ENCODE data around the gene TBCD.
A peak's percentile ranks its signal among the peaks of the same experiment; 100 is the strongest.
"Not testable (repeated sequence)": the region's sequence is repeated elsewhere in the genome, so short reads cannot be mapped to it uniquely, and the experiment has no call there.

Gene TBCD

GRCh38 chr17:82767041-82767754 is 15.3 kb downstream of the TBCD start:
- no peak for DNase-seq

- no peak for DNase-seq
Observed at GRCh38 chr17:82769041-82769440, 17.2 kb downstream of the TBCD start.

- DNase-seq, result no peak
Observed at GRCh38 chr17:82772026-82772425, 20.2 kb downstream of the TBCD start.

- DNase-seq, result not testable (repeated sequence)
Observed at GRCh38 chr17:82774456-82774855, 22.6 kb downstream of the TBCD start.

- peak; percentile 75 for DNase-seq
Observed at GRCh38 chr17:82775001-82775823, 23.3 kb downstream of the TBCD start.

- DNase-seq, result no peak
Observed at GRCh38 chr17:82776454-82776853, 24.6 kb downstream of the TBCD start.

- not testable (repeated sequence) for DNase-seq
Observed at GRCh38 chr17:82777778-82778375, 26.0 kb downstream of the TBCD start.

- DNase-seq, result no peak
Observed at GRCh38 chr17:82779541-82779940, 27.7 kb downstream of the TBCD start.

- DNase-seq, result no peak
Observed at GRCh38 chr17:82780195-82780594, 28.3 kb downstream of the TBCD start.

- DNase-seq, result no peak
Observed at GRCh38 chr17:82780971-82781893, 29.4 kb downstream of the TBCD start.

GRCh38 chr17:82781894-82782274 is 30.0 kb downstream of the TBCD start:
- DNase-seq, result peak; percentile 92

- no peak for DNase-seq
Observed at GRCh38 chr17:82782657-82783207, 30.9 kb downstream of the TBCD start.

GRCh38 chr17:82783498-82783897 is 31.6 kb downstream of the TBCD start:
- DNase-seq, result no peak

- DNase-seq, result not testable (repeated sequence)
Observed at GRCh38 chr17:82785581-82785980, 33.7 kb downstream of the TBCD start.

- peak; percentile 64 for DNase-seq
Observed at GRCh38 chr17:82786427-82786826, 34.6 kb downstream of the TBCD start.

GRCh38 chr17:82787081-82787848 is 35.4 kb downstream of the TBCD start:
- peak; percentile 96 for DNase-seq

- DNase-seq, result peak; percentile 55
Observed at GRCh38 chr17:82788206-82789001, 36.5 kb downstream of the TBCD start.

- peak; percentile 43 for DNase-seq
Observed at GRCh38 chr17:82789051-82789592, 37.3 kb downstream of the TBCD start.

- no peak for DNase-seq
Observed at GRCh38 chr17:82789806-82790205, 37.9 kb downstream of the TBCD start.

GRCh38 chr17:82790391-82790790 is 38.5 kb downstream of the TBCD start:
- no peak for DNase-seq

All from NCI-H510A treated with DMSO at 0.1 percent for 48 hours (cell line).